BLaER1 (cell line): ENCODE data around the gene ST6GAL1.
"Not testable (repeated sequence)": the region's sequence is repeated elsewhere in the genome, so short reads cannot be mapped to it uniquely, and the experiment has no call there.

Experiments used
- H3K27ac ChIP-seq: shearing (Covaris generic); formaldehyde crosslinking; 2 replicates; pipeline ENCODE4 v1.8.1; 2022
- H3K27me3 ChIP-seq: shearing (Covaris generic); formaldehyde crosslinking; 2 replicates; pipeline ENCODE4 v1.8.1; 2022
- H3K36me3 ChIP-seq: shearing (Covaris generic); formaldehyde crosslinking; 2 replicates; pipeline ENCODE4 v1.8.1; 2022
- H3K4me1 ChIP-seq: shearing (Covaris generic); formaldehyde crosslinking; 2 replicates; pipeline ENCODE4 v1.8.1; 2022
- H3K4me2 ChIP-seq: shearing (Covaris generic); formaldehyde crosslinking; 2 replicates; pipeline ENCODE4 v1.8.1; 2022
- H3K4me3 ChIP-seq: shearing (Covaris generic); formaldehyde crosslinking; 2 replicates; pipeline ENCODE4 v1.8.1; 2022
- H3K9ac ChIP-seq: shearing (Covaris generic); formaldehyde crosslinking; 2 replicates; pipeline ENCODE4 v1.8.1; 2022
- H3K9me3 ChIP-seq: shearing (Covaris generic); formaldehyde crosslinking; 2 replicates; pipeline ENCODE4 v1.8.1; 2022
- H4K20me1 ChIP-seq: shearing (Covaris generic); formaldehyde crosslinking; 2 replicates; pipeline ENCODE4 v1.8.1; 2022
- Cebpa-rat ChIP-seq: shearing (Covaris generic); IDR thresholded peaks from 2 replicates; pipeline ENCODE4 v1.8.1; 2022

Gene ST6GAL1

DNA sequence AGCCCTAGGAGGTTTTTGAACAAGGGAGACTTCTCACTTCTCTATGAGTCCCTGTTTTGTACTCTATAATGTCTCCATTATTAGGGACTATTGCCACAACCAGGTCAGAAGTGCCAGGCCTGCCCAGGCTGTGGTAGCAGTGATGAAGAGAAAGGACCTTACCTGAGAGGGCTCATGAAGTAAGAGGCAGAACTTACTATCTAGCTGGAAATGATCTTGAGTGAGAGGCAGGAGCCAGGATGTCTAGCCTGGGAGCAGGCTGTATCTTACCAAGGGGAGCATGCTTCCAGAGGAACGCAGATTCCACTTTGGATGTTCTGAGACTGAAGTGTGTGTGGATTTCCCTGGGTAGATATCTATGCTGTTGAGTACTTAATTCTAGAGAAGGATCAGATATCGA is 115.7 kb downstream of the ST6GAL1 start:
- Histone ChIP-seq H3K4me2 (no peak overlapping the region), H3K27ac (no peak overlapping the region), H3K36me3 (peaks cover 82% of the 10 kb centered on the region), H4K20me1 (peaks cover 33% of the 10 kb centered on the region; the same call in 1 of the 2 replicates), H3K4me3 (no peak overlapping the region), H3K9ac (no peak overlapping the region), H3K4me1 (peaks cover 36% of the 10 kb centered on the region), H3K27me3 (no peaks in the 10 kb centered on the region), H3K9me3 (peaks cover 32% of the 10 kb centered on the region)
- no peak for TF ChIP-seq Cebpa-rat

DNA sequence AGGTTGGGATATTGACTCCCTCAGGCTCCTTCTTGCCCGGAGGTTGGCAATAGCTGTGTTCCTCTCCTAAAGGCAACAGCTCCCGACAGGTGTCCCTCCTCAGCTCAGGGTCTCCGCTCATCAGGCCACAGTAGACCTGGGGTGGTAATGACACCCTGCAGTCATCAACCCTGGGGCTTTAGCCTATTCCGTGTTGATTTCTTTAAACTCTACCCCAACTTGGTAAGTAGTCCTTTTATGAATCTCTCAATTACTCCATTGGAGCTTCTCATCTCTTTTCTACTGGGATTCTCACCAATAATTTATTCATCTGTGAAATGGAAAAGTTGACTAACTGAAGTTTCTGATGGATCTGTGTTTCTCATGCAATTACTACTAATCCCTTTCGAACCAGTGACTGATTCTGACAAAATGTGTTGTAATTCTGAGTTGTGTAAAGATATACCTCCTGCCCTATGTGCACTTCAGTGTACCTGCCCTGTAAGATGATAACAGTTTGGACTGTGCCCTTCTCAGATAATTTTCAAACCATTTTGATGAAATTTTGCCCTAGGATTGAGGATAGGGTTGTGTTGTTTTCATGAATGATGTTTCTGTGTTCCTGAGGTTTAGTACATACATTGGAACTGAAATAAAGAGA is 119.3 kb downstream of the ST6GAL1 start:
- H3K9ac ChIP-seq, result no peak overlapping the region
- peaks cover under 1% of the 10 kb centered on the region; the same call in 1 of the 2 replicates for H3K4me1 ChIP-seq
- peaks cover 91% of the 10 kb centered on the region for H3K36me3 ChIP-seq
- H3K27me3 ChIP-seq, result no peaks in the 10 kb centered on the region
- H3K4me2 ChIP-seq, result no peak overlapping the region
- no peak overlapping the region for H3K4me3 ChIP-seq
- H4K20me1 ChIP-seq, result peaks cover 6% of the 10 kb centered on the region; the same call in 1 of the 2 replicates
- H3K27ac ChIP-seq, result no peak overlapping the region
- H3K9me3 ChIP-seq, result peaks cover 67% of the 10 kb centered on the region
- TF ChIP-seq Cebpa-rat, result no peak

GRCh38 chr3:187051066-187051465 is 120.7 kb downstream of the ST6GAL1 start:
- H3K9ac ChIP-seq, result no peak overlapping the region
- H3K9me3 ChIP-seq, result peaks cover 78% of the 10 kb centered on the region
- no peak overlapping the region for H3K4me3 ChIP-seq
- H3K4me1 ChIP-seq, result no peaks in the 10 kb centered on the region
- H3K27me3 ChIP-seq, result no peaks in the 10 kb centered on the region
- no peak overlapping the region for H3K4me2 ChIP-seq
- no peak overlapping the region for H3K27ac ChIP-seq
- peaks cover 88% of the 10 kb centered on the region for H3K36me3 ChIP-seq
- peaks cover 6% of the 10 kb centered on the region; the same call in 1 of the 2 replicates for H4K20me1 ChIP-seq
- no peak for TF ChIP-seq Cebpa-rat

GRCh38 chr3:187051724-187052366 is 121.5 kb downstream of the ST6GAL1 start:
- no peaks in the 10 kb centered on the region for H3K27me3 ChIP-seq
- peaks cover 6% of the 10 kb centered on the region; the same call in 1 of the 2 replicates for H4K20me1 ChIP-seq

DNA sequence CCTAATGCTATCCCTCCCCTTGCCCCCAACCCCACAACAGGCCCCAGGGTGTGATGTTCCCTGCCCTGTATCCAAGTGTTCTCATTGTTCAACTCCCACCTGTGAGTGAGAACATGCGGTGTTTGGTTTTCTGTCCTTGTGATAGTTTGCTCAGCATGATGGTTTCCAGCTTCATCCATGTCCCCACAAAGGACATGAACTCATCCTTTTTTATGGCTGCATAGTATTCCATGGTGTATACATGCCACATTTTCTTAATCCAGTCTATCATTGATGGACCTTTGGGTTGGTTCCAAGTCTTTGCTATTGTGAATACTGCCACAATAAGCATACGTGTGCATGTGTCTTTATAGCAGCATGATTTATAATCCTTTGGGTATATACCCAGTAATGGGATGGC is 122.1 kb downstream of the ST6GAL1 start:
- H3K9ac ChIP-seq, H3K4me3 ChIP-seq, H3K4me1 ChIP-seq, H4K20me1 ChIP-seq, H3K27ac ChIP-seq, H3K27me3 ChIP-seq, H3K4me2 ChIP-seq: not testable (repeated sequence)
- Histone ChIP-seq H3K9me3 (peaks cover 87% of the 10 kb centered on the region), H3K36me3 (peaks cover 93% of the 10 kb centered on the region)

More at GRCh38 chr3:187051724-187052366, 121.5 kb downstream of the ST6GAL1 start:
- Histone ChIP-seq H3K9me3 (peaks cover 81% of the 10 kb centered on the region), H3K9ac (no peak overlapping the region), H3K4me3 (no peak overlapping the region), H3K4me2 (no peak overlapping the region), H3K27ac (no peak overlapping the region), H3K36me3 (peaks cover 88% of the 10 kb centered on the region), H3K4me1 (no peaks in the 10 kb centered on the region)
- no peak for TF ChIP-seq Cebpa-rat

GRCh38 chr3:187054433-187054832 is 124.1 kb downstream of the ST6GAL1 start:
- not testable (repeated sequence) for H3K9ac ChIP-seq, H3K4me1 ChIP-seq, H3K27ac ChIP-seq, H4K20me1 ChIP-seq, H3K4me2 ChIP-seq, H3K4me3 ChIP-seq, H3K27me3 ChIP-seq
- Histone ChIP-seq H3K9me3 (peaks cover 82% of the 10 kb centered on the region), H3K36me3 (peaks cover 96% of the 10 kb centered on the region)

DNA sequence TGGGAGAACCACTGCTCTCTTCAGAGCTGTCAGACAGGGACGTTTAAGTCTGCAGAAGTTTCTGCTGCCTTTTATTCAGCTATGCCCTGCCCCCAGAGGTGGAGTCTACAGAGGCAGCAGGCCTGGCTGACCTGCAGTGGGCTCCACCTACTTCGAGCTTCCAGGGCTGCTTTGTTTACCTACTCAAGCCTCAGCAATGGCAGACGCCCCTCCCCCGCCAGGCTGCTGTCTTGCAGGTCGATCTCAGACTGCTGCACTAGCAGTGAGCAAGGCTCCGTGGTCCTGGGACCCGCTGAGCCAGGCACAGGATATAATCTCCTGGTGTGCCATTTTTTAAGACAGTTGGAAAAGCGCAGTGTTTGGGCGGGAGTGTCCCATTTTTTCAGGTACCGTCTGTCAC is 127.5 kb downstream of the ST6GAL1 start:
- not testable (repeated sequence) for H3K4me1 ChIP-seq, H3K27me3 ChIP-seq, H3K27ac ChIP-seq, H3K4me2 ChIP-seq, H3K4me3 ChIP-seq, H3K9ac ChIP-seq
- H3K36me3 ChIP-seq, result peaks cover 94% of the 10 kb centered on the region
- H4K20me1 ChIP-seq, result peaks cover 18% of the 10 kb centered on the region; the same call in 1 of the 2 replicates
- peaks cover 50% of the 10 kb centered on the region for H3K9me3 ChIP-seq

GRCh38 chr3:187061748-187062147 is 131.4 kb downstream of the ST6GAL1 start:
- H3K4me3 ChIP-seq, result no peak overlapping the region

DNA sequence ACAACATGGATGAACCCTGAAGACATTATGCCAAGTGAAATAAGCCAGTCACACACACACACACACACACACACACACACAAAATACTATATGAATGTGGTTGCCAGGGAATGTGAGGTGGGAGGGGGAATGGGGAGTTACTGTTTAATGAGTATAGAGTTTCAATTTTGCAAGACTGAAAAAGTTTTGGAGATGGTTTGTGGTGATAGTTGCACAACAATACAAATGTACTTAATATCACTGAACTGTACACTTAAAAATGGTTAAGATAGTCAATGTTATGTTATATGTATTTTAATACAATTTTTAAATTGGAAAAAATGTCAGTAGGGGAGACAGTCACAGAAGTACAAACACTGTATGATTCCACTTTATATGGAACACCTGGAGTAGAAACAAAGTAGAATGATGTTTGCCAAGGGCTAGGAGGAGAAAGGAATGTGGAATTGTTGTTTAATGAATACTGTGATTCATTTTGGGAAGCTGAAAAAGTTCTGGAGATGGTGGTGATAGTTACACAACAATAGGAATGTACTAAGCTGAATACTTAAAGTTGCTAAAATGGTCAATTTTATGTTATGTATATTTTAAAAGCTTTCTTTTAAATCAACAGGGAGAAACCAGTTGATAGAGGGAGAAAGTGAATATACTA is 132.3 kb downstream of the ST6GAL1 start:
- TF ChIP-seq Cebpa-rat, result no peak
- no peak overlapping the region for H3K4me3 ChIP-seq
- H3K9me3 ChIP-seq, result peaks cover 6% of the 10 kb centered on the region
- H3K4me1 ChIP-seq, result peaks cover 28% of the 10 kb centered on the region
- H3K27me3 ChIP-seq, result no peaks in the 10 kb centered on the region
- peaks cover 46% of the 10 kb centered on the region for H4K20me1 ChIP-seq
- H3K9ac ChIP-seq, result no peak overlapping the region
- no peak overlapping the region for H3K4me2 ChIP-seq
- H3K27ac ChIP-seq, result no peak overlapping the region
- H3K36me3 ChIP-seq, result peaks cover 98% of the 10 kb centered on the region

More at GRCh38 chr3:187061748-187062147, 131.4 kb downstream of the ST6GAL1 start:
- Histone ChIP-seq H3K27me3 (no peaks in the 10 kb centered on the region), H4K20me1 (peaks cover 46% of the 10 kb centered on the region), H3K36me3 (peaks cover 98% of the 10 kb centered on the region), H3K4me1 (peaks cover 28% of the 10 kb centered on the region), H3K4me2 (no peak overlapping the region), H3K9ac (no peak overlapping the region), H3K9me3 (peaks cover 15% of the 10 kb centered on the region), H3K27ac (no peak overlapping the region)
- TF ChIP-seq Cebpa-rat, result no peak
